DMS79 treated with DMSO at 0.1 percent for 48 hours (cell line): ENCODE measurements around the gene SEMA3B.

Experiments used
- DNase-seq: peaks from one replicate; lab custom pipeline; 2025; lab: John Stamatoyannopoulos, UW

SEMA3B gene

DNA sequence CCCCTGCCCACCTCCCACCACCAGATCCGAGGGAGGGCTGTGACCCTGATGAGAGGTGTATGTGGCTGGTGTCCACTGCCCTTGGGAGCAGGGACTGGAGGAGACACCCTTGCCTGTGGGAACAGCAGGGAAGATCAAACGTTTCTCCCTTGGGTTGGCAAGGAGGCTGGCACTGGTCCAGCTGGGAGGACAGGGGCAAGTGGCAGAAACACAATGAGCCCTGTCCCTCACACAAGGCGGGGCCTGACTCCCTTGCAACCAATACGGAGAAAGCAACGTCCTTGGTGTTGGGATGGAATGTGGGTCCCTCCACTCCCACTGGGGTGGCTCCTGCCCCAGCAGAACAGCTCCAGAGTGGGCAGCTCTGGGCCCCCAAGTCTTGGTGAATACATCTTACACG lies 48.4 kb downstream of the SEMA3B start:
- no peak for DNase-seq

DNA sequence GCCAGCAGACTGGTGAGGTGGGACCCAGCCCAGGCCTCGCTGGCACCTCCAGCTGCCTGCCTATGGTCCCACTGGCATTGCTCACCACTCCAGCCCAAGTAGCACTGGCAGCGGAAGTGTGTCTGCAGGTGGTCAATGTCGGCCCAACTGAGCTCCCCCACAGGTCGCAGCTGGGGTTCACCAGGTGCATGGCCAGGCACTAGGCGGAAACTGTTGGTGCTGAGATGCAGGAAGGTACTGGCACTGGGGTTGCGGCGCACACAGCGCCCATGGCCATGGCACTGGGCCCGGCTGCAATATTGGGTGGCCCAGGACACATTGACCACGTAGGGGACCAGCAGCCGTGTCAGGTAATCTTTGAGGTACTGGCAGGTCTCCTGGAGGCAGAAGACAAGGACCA lies 49.2 kb downstream of the SEMA3B start:
- no peak for DNase-seq

DNA sequence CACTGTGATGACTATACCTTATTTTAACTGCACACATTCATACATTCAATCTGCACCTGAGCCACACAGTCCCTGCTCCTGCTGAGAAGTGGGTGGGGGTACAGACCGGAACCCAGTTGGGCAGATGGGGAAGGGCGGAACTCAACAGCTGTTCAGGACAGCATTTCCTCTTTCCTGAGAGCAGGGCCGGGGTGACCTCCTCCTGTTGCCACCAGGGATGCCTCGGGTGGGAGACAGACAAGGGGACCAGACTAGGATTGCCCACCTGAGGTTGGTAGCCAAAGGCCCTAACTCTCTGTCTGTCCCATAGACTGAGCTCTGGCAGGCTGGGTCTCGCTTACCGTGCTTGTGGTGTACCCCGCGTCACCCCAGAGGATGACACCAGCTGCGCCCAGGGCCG lies 49.7 kb downstream of the SEMA3B start:
- DNase-seq: no peak

DNA sequence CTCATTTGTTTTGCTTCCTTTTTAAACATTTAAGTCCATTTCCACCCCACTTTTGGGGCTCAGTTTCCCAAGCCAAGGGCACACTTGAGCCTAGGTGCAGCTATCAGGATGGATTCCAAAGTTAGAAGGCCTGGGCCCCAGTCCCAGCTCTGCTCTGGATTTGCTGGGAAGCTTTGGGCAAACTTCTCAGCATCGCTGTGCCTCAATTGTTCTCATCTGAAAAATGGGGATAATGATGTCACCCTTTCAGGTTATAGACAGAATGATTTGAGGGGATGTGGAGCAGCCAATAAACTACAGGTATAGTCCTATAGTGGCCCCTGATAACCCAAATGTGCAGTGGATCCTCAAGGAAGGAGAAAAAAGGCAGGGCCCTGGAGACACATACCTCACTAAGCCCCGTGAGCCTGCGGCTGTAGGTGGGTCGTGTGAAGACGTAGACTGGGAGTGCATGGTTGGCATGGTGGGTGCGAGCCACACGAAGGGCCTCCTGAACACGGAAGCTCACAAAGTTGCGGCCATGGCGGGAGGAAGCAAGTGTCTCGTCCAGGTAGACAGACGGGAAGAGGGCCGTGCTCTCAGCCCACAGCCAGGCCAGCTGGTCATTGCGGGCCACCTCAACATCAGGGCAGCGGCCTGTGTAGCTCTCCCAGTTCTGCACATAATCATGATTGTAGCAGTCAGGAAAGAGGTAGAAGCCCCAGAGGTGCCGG lies 50.4 kb downstream of the SEMA3B start:
- DNase-seq: no peak

DNA sequence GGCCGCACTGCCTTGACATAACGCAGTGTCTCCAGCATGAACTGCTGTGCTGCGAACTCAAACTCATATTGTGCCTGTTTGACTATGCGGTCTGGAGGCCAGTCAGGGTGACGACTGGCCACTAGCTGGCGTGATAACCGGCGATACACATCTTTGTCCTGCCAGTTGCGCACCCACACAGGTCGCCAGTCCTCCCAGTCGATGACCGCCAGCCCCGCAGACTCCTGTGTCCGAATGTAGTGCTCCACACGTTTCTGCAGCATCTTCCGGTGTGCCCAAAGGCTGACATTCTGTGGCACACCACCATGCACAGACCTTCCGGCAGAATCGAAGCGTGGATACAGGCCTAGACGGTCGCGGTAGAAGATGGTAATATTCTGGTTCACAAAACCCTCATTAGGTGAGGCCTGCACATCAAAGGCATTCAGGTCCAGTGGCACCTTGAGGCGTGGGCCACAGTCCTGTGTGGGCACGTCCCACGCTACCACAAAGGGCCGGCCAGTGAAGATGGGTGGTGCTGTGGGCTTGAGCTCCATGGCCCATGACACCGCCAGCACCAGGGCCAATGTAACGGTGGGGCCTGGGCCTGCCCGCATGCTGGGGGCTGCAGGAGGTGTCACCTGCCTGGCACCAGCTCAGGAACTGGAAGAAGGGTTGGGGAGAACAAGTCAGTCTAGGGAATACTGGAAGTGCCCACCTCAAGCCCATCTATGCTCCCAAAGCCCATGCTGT lies 51.1 kb downstream of the SEMA3B start:
- no peak for DNase-seq

DNA sequence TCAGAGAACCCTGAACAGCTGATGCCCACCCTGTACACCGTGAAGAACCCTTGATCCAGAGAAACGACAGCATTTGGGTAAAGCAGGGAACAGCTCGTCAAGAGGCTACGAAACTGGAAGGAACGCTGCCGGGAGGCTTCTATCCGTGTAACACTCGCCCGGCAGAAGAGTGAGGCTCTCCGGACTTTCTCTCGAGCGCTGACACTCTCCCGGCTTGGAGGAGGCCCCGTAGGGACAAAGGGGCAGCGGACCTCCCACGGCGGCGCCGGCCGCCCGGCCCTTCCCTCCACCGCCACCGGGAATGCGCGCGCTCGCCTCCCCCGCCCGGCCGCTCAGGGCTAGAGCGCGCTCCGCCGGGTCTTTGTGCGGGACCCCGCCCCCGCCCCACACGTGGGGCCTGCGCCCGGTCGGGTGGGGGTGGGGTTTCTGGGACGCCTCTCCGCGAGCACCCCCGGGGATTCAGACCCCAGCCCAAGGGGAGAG lies 51.9 kb downstream of the SEMA3B start:
- peak; percentile 18 for DNase-seq

DNA sequence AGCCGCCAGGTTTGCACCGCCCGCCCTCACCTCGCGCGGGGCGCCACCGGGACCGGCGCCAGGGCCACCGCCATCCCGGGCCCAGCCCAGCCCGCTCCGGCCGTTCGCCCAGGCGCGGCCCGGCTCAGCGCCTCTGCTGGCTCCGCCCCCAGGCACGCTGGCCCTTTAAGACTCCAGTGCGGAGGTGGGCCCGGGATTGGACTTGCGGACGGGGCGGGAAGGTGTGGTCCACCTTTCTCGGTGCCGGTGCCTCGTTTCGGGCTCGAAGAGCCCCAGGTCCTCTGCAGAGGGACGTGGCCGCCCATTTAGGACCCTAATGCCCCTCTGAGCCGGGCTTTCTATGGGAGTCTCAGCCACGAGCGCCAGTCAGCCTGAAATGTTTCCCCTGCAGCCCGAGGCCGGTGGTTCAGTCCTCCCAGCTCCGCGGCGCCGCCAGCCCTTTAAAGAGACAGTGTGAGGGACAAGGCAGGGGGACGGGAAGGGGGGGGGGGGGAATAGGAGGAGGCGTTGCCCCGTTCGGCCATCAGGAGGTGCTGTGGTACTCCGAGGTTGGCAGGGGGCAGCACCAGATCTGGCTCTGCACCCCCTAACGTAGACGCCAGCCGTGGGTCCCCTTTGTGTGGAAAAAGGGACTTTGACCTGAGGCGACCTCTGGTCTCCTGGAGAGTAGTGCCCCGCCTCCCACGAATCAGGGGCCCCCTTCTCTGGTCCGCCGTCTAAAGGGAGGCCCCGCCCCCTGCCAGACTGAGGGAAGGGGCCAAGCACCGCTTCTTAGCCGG lies 52.6 kb downstream of the SEMA3B start:
- peak; percentile 67 for DNase-seq

DNA sequence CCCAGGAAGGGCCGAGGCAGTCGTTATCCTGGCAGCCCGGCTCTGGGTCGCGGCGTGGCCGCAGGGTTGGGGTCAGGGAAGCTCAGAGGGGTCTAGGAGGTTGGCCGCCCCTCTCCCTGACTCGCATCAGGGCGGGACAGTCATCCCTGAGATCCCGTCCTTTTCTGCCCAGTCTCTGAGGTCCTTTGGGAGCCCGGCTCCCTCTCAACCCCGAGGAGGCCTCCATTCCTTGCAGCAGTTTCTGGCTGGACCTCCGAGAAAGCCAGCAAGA lies 53.1 kb downstream of the SEMA3B start:
- DNase-seq: no peak

DNA sequence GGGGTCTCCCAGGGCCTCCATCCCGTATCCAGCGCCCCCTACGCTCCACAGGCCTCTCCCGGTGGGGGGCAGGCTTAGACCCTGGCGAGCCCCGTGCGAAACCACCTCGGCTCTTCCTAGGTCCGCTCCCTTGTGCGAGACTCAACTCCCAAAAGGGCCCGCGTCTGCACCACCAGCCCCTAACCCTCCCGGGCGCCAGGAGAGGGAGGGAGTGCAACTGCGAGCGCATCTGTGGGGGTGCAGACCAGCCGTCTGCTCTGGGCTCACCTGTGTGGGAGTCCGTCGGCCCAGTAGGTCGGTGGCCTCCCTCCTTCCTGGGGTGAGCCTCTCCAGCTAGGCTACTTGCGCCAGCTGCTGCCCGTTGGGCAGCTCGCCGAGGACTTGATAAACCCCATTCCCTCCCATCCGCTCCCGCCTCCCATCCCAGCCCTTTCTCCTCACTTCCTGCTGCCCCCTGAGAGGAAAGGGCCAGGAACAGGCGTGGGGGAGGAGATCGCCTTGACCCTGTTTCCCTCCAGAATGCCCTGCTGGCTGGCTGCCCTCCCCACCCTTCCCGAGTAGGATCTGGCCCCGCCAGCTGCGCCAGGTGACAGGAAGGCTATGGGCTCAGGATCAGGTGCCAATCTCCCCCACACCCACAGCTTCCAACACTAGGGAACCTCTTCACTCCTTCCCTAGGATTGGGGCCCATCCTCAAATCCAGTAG lies 53.6 kb downstream of the SEMA3B start, which contains the start of gene HYAL2:
Gene HYAL2, minus strand, starts transcription at position 360 of the 706 bp plus-strand sequence. CDS start 2,256 bp downstream, outside the sequence.
- DNase-seq: peak; percentile 30

DNA sequence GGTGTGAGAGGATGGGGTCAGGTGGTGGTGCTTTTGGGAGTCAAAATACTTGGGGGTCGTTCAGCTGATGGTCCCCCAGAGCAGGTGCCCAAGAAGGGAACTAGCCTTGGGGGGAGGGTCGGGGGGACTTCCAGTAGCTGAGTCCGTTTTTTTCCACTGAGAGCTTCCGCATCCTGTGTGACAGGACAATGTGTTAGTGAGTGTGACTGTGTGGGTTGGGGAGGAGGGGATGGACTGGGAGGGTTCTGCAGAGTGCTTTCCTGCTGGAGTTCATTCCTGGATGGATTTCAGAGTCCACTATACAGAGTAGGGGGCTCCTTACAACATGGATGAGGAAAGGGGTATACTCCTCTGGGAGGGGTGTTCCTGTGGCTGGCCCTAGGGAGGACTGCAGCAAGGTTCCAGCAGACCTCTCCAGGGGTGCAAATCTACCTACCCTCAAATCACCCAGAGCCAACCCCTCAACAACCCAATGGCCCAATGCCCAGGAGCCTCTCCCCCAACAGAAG lies 54.2 kb downstream of the SEMA3B start:
- no peak for DNase-seq

DNA sequence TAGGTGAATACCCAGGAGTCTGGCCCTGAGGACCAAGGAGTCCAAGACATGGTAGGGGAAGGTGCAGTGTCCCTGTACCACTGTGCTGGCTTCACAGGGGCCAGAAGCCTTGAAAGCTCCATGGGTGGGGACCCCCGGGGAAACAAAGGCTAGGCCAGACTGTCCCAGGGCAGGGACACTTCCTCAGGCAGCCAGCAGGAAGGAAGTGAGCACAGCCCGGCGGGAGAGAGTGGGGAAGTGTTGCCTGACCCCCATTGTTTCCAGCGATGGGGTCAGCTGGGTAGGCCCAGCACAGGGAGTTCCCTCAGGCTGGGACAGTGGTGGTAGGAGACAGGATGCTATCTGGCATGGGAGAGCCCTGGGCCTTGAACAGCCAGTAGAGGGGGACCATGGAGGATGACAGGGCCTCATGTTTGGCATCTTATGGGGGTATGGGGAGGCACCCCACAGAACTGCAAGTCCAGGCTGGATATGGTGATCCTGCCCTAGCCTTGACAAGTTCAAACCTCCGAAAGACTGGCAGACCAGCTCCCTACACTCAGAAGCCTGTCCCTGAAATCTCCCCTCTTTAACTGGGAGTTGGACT lies 54.8 kb downstream of the SEMA3B start:
- DNase-seq: no peak

DNA sequence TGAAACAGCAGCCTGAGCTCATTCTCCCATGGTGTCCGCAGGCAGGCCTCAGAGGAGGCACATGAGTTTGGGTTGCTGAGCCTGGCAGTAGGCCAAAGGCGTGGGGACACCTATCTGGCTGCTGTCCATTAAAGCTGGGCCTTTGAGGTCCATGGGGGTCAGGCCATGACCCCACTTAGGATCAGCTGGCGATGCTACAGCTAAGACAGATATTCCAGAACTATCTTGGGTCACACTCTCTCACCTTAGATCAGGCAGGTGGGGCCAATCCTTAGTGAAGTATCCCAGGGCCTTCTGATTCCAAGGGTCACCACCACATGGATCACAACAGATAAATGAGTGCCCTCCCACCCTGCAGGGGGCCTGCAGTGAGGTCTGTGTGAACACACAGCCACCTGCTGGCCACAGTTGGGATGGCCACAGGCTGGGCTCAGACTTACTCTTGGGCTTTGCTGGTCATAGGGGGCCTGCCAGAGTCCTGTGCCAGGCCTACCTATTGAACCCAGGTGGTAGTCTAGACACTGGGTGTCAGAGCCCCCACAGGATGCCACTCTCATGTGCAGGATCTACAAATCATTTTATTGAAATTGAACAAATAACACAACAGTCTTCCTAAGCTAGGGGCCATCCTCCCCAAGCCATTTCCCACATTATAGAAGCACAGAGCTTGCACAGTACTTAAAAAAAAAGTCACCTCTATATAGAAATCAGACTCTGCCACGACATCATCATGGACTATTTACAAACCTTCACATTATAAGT lies 55.6 kb downstream of the SEMA3B start:
- DNase-seq: peak; percentile 0

DNA sequence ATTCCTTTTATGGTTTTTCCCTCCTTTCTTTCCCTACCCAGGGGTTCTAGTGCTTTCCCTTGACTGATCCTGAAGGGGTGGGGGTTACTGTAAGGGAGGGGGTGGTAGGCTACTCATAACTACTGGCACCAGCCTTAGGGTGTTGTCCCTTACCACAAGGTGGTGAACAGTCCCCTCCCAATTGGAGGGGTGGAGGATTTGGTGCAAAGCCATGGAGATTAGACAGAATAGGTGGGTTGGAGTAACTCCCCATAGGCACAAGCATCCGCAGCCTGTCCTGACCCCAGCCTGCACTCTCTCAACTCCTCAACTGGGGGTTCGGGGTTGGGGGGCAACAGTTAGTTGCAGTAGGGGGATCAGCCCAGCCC lies 56.1 kb downstream of the SEMA3B start:
- DNase-seq: no peak

DNA sequence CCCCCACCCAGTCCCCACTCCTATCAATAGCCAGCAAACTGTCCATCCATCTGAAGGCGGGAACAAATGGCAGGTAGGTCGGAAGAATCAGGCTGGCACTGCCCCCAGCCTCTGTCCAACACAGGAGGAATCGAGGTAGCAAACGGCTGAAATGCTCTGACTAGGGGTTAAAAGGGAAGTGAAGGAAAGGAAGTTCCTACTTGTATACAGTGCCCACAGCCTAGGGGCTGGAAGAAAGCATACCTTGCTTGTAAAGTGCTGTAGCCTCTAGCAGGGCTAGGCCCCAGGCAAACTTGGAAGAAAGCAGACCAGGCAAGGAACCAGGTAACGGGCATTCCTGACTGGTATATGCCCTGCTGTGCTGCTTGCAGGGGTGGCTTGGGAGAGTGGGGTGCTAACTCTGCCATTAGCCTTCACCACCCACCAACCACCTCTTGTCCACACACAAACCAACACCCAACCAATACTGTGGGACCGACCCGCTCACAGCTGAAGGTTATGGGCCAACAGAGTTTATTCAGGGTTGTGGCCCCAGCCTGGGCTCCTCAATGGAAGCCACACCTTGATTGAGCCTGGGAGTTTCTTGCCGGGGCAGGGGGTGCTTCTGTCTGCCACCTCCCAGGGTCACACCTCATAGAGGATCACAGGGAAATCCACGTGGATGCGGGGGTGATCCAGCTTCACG lies 56.7 kb downstream of the SEMA3B start:
- no peak for DNase-seq

DNA sequence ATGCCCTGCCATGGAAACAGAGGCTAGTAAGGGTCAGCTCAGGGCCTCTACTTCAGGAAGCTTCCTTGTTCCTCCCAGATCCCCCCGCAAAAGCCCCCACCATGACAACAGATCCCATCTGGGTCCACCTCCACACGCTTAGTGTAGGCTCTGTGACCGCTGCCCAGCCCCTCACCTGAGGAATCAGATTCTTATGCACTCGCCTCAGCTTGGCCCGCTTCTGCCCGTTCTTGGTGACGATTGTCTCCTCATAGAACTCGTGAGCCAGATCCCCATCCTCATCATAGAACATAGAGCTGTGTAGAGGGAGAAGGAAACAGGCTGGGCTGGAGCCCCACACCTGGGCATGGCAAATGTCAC lies 57.2 kb downstream of the SEMA3B start:
- no peak for DNase-seq

DNA sequence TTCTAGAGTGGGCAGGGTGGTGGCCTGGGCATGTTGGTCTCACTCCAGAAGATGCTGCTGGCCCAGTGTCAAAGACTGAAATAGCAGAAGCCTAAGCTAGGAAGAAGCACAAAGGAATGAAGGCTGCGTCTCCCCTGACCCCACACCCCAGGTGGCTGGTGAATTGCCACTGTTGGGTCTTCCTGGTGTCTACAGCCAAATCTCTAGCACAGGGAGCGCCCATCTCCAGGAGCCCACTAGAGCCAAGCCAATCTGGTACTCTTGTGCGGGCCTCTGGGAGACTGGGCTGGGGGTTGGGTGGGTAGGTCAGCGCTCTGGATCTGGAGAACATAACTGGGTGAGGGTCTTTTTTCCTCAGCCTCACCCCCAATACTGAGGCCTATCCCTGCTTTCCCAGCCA lies 58.2 kb downstream of the SEMA3B start:
- no peak for DNase-seq
